Peyer's patch (tissue), 4 donors: ENCODE results near the gene SIGLEC10. TPM values are rescaled to one million over a fixed set of nuclear protein-coding genes. Genes with fewer than 3 reads are reported as not detected.
"Not testable (repeated sequence)": the region's sequence is repeated elsewhere in the genome, so short reads cannot be mapped to it uniquely, and the experiment has no call there.

ENCODE experiments used
- DNase-seq, 3 donors: peaks; one replicate each; pipeline ENCODE4 v3.0.0-alpha.2; 2017 to 2019
- H3K27ac ChIP-seq, 4 donors: fragments of 200-600 bp; sonication (generic); one replicate each; pipeline ENCODE4 v1.5.1; 2016 to 2019
- H3K27me3 ChIP-seq, 2 donors: fragments of 200-600 bp; sonication (generic); one replicate each; pipeline ENCODE4 v1.5.1; 2019
- H3K36me3 ChIP-seq, 3 donors: fragments of 200-600 bp; sonication (generic); one replicate each; pipeline ENCODE4 v1.5.1; 2016 to 2019
- H3K4me1 ChIP-seq, 4 donors: fragments of 200-600 bp; sonication (generic); one replicate each; pipeline ENCODE4 v1.5.1; 2016 to 2019
- H3K4me3 ChIP-seq, 4 donors: fragments of 200-600 bp; sonication (generic); 1 replicate in 3 of 4; 2 replicates in 1 of 4; pipeline ENCODE4 v1.5.1; 2016 to 2019; ENCODE audit warnings: mild to moderate bottlenecking in 1 of 4
- H3K9me3 ChIP-seq, 4 donors: fragments of 200-600 bp; sonication (generic); one replicate each; pipeline ENCODE4 v1.5.1; 2016 to 2019; ENCODE audit warnings: mild to moderate bottlenecking in 1 of 4
- POLR2A ChIP-seq, 2 donors: fragments of 450-650 bp; IDR thresholded peaks; one replicate each; pipeline ENCODE4 v1.5.1; 2017; ENCODE audit warnings: antibody characterized with exemption in 2 of 2, mild to moderate bottlenecking in 2 of 2, moderate library complexity in 2 of 2
- total RNA-seq, 4 donors: library from RNA; depleted of rRNA; stranded (reverse); fragments of >200 nt; gene quantifications; one replicate each; pipeline ENCODE4 v1.1.0, GENCODE V29; 2016
- TF ChIP-seq, protein P1 (sequence below), 6 experiments: fragments of 450-650 bp in 4 of 6; fragments of 200-600 bp in 2 of 6; sonication (generic) in 1 of 6; IDR thresholded peaks; one replicate each; pipeline ENCODE4 v1.5.1; 2017 to 2019; ENCODE audit warnings: antibody characterized with exemption in 6 of 6, mild to moderate bottlenecking in 3 of 6, moderate library complexity in 1 of 6

SIGLEC10 gene
- total RNA-seq, 4 donors from 2014 or later = 0.53 to 35.5 (median 3.0) TPM

DNA sequence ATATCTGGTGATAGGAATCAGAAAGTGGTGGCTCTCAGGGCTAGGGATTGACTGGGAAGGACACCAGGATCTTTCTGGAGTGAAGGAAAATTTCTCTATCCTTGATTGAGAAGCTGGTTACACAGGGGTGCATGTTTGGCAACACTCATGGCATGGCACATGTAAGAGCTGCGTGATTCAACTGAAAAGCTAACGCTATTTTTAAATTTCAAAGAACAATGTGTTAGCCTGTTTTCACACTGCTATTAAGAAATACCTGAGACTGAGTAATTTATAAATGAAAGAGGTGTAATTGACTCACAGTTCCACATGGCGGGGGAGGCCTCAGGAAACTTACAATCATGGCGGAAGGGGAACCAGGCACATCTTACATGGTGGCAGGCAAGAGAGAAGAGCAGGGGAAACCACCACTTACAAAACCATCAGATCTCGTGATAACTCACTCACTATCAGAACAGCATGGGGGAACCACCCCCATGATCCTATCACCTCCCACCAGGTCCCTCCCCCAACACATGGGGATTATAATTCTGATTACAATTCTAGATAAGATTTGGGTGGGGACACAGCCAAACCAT is 33.4 kb upstream of the SIGLEC10 start:
- Histone ChIP-seq H3K27me3 (no peaks in the 10 kb centered on the region), H3K4me1 (no peaks in the 10 kb centered on the region), H3K9me3 (no peaks in the 10 kb centered on the region), H3K4me3 (no peak overlapping the region), H3K36me3 (no peaks in the 10 kb centered on the region), H3K27ac (no peak overlapping the region)
- no peak for DNase-seq
- TF ChIP-seq POLR2A (IDR thresholded peaks at IDR 0.05) = no peak
- TF ChIP-seq, protein P1, sequence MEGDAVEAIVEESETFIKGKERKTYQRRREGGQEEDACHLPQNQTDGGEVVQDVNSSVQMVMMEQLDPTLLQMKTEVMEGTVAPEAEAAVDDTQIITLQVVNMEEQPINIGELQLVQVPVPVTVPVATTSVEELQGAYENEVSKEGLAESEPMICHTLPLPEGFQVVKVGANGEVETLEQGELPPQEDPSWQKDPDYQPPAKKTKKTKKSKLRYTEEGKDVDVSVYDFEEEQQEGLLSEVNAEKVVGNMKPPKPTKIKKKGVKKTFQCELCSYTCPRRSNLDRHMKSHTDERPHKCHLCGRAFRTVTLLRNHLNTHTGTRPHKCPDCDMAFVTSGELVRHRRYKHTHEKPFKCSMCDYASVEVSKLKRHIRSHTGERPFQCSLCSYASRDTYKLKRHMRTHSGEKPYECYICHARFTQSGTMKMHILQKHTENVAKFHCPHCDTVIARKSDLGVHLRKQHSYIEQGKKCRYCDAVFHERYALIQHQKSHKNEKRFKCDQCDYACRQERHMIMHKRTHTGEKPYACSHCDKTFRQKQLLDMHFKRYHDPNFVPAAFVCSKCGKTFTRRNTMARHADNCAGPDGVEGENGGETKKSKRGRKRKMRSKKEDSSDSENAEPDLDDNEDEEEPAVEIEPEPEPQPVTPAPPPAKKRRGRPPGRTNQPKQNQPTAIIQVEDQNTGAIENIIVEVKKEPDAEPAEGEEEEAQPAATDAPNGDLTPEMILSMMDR (IDR thresholded peaks at IDR 0.05) = no peak

DNA sequence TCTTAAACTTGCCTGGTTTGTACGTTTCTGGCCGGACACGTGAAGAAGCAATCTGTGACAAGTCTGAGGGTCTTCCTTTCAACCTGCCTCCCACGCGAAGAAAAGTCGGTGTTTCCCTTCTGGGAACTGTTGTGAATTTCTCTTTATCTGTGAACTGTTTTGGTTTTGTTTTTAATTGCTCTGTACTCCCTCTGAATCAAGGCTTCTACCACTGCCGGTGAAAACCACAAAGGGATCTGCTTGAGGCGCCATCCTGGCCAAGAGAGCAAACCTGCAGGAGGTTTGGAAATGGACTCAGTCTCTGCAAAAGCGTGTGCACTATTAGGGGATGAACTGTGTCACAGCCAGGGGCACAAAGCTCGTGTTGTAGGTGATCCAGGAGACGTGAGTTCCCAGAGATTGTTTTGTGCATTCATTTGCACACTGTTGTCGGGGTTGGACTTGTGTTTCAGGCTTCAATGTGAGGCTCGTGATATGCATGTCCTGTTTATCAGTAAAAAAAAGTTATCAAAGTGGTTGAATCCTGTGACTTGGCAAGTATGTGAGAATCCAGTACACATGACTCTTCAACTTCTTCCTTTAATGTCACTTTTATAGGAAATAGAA is 31.1 kb upstream of the SIGLEC10 start:
- TF ChIP-seq POLR2A (IDR thresholded peaks at IDR 0.05) = no peak
- TF ChIP-seq, protein P1 (IDR thresholded peaks at IDR 0.05) = no peak
- no peak for DNase-seq
- Histone ChIP-seq H3K36me3 (no peaks in the 10 kb centered on the region), H3K9me3 (no peaks in the 10 kb centered on the region), H3K27ac (no peak overlapping the region), H3K4me3 (no peak overlapping the region), H3K27me3 (no peaks in the 10 kb centered on the region), H3K4me1 (no peaks in the 10 kb centered on the region)

DNA sequence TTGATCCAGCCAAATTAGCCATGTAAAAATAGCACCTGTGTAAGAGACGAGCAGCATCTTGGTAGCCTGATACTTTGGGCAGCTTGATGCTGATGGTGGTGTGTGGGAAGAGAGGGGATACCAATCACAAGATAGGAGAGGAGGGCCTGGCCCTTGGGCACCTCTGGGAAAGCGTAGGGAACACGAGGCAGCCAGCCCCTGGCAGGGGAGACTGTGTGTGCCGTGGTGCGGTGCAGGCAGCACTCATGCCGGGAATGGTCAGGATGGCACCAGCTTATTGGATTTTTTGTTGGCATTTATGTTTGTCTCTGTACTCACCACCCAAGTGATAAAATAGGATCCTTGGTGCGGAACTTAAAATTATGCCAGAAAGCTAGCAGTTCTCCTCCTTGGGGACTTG is 30.6 kb upstream of the SIGLEC10 start:
- no peaks in the 10 kb centered on the region for H3K36me3 ChIP-seq
- DNase-seq = no peak
- no peaks in the 10 kb centered on the region for H3K27me3 ChIP-seq
- no peak for TF ChIP-seq POLR2A (IDR thresholded peaks at IDR 0.05)
- TF ChIP-seq, protein P1 (IDR thresholded peaks at IDR 0.05) = no peak
- H3K4me3 ChIP-seq = no peak overlapping the region
- H3K9me3 ChIP-seq = no peaks in the 10 kb centered on the region
- H3K4me1 ChIP-seq = no peaks in the 10 kb centered on the region
- no peak overlapping the region for H3K27ac ChIP-seq

DNA sequence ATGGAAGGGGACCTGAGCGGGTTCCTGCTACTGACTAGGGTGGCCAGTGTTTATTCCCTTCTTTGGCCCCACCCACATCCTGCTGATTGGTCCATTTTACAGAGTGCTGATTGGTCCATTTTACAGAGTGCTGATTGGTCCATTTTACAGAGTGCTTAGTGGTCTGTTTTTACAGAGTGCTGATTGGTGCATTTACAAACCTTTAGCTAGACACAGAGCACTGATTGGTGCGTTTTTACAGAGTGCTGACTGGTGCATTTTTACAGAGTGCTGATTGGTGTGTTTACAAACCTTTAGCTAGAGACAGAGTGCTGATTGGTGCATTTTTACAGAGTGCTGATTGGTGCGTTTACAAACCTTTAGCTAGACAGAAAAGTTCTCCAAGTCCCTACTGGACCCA is 30.1 kb upstream of the SIGLEC10 start:
- H3K27ac ChIP-seq, DNase-seq, H3K4me3 ChIP-seq, H3K9me3 ChIP-seq, H3K4me1 ChIP-seq, H3K27me3 ChIP-seq, H3K36me3 ChIP-seq: not testable (repeated sequence)

DNA sequence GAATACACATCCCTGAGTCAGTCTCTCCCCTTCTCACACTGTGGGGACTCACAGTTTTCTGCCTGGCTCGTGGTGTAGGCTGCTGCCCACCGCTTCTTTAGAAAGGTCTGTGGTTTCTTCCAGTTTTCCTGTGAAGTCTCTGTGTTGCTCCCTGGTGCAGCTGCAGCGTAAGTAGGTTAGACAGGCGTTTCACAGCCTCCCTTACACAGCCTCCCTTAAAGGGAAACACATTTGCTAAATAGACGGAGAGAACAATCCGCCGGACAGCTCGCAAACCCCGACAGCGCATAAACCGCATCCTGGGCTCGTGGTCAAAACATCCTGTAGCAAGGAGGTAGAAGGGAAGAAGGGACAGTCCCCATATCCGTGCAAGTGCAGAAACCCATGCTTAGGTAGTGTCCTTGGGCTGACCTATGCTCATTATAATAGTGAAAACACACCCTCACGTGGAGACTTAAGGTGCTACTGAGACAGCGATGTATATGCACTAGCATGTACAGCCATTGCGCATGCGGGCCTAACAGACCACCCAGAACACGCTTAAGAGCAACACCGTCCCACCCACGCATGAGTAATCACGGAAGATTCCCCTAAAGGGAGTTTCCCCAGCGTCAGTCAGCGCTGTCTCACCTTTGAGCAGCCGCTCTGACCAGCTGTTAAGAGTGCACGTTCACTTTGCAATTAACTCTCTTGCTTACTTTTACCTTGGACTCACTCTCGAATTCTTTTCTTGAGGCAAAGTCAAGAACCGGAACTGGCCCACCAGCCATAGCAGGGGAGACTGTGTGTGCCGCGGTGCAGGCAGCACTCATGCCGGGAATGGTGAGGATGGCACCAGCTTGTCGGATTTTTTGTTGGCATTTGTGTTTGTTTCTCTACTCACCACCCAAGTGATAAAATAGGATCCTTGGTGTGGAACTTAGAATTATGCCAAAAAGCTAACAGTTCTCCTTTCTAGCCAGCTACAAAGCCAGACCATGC is 24.3 kb upstream of the SIGLEC10 start:
- Histone ChIP-seq H3K4me3 (peak overlapping the region in 3 of 4 donors; percentile 1 to 17 (median 6)), H3K27me3 (no peaks in the 10 kb centered on the region), H3K27ac (peak overlapping the region in 3 of 4 donors; percentile 30 to 69 (median 31)), H3K4me1 (peaks cover 0 to 10% (median 6%) of the 10 kb centered on the region in 4 donors), H3K9me3 (no peaks in the 10 kb centered on the region), H3K36me3 (no peaks in the 10 kb centered on the region)
- TF ChIP-seq, protein P1 (IDR thresholded peaks at IDR 0.05) = no peak
- TF ChIP-seq POLR2A (IDR thresholded peaks at IDR 0.05) = no peak
- peak in 2 of 3 donors; percentile 93 to 96 for DNase-seq
